Peyer's patch (tissue), 4 donors: ENCODE measurements around the gene PODXL2. TPM values are rescaled to one million over a fixed set of nuclear protein-coding genes. Genes with fewer than 3 reads are reported as not detected.
"Not testable (repeated sequence)": the region's sequence is repeated elsewhere in the genome, so short reads cannot be mapped to it uniquely, and the experiment has no call there.

Experiments used
- DNase-seq, 3 donors: peaks; one replicate each; pipeline ENCODE4 v3.0.0-alpha.2; 2017 to 2019
- H3K27ac ChIP-seq, 4 donors: fragments of 200-600 bp; sonication (generic); one replicate each; pipeline ENCODE4 v1.5.1; 2016 to 2019
- H3K27me3 ChIP-seq, 2 donors: fragments of 200-600 bp; sonication (generic); one replicate each; pipeline ENCODE4 v1.5.1; 2019
- H3K36me3 ChIP-seq, 3 donors: fragments of 200-600 bp; sonication (generic); one replicate each; pipeline ENCODE4 v1.5.1; 2016 to 2019
- H3K4me1 ChIP-seq, 4 donors: fragments of 200-600 bp; sonication (generic); one replicate each; pipeline ENCODE4 v1.5.1; 2016 to 2019
- H3K4me3 ChIP-seq, 4 donors: fragments of 200-600 bp; sonication (generic); 1 replicate in 3 of 4; 2 replicates in 1 of 4; pipeline ENCODE4 v1.5.1; 2016 to 2019; ENCODE audit warnings: mild to moderate bottlenecking in 1 of 4
- H3K9me3 ChIP-seq, 4 donors: fragments of 200-600 bp; sonication (generic); one replicate each; pipeline ENCODE4 v1.5.1; 2016 to 2019; ENCODE audit warnings: mild to moderate bottlenecking in 1 of 4
- POLR2A ChIP-seq, 2 donors: fragments of 450-650 bp; IDR thresholded peaks; one replicate each; pipeline ENCODE4 v1.5.1; 2017; ENCODE audit warnings: antibody characterized with exemption in 2 of 2, mild to moderate bottlenecking in 2 of 2, moderate library complexity in 2 of 2
- total RNA-seq, 4 donors: library from RNA; depleted of rRNA; stranded (reverse); fragments of >200 nt; gene quantifications; one replicate each; pipeline ENCODE4 v1.1.0, GENCODE V29; 2016
- TF ChIP-seq, protein P1 (sequence below), 6 experiments: fragments of 450-650 bp in 4 of 6; fragments of 200-600 bp in 2 of 6; sonication (generic) in 1 of 6; IDR thresholded peaks; one replicate each; pipeline ENCODE4 v1.5.1; 2017 to 2019; ENCODE audit warnings: antibody characterized with exemption in 6 of 6, mild to moderate bottlenecking in 3 of 6, moderate library complexity in 1 of 6

PODXL2 gene
- total RNA-seq, 4 donors from 2014 or later: 7.4 to 15.6 (median 9.9) TPM

DNA sequence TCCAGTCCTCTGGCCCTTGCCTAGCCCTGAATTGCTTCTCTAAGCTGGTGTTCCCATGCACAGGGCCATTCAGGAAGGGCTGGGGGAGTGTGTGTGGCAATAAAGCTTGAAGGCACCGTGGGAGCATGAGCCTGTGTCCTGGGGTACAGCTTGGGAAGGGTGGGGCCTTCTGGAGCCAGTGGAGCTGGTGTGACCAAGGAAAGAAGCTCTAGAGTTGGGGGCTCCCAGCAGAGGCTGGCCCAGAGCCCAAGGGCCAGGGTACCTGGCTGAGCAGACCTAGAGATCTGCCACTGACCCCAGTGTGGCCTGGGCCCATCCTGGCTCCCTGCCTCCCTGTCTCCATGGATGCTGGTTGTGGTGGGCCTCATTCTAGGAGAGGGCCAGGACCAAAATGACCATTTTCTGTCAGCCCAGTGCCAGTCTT lies 51.8 kb downstream of the PODXL2 start:
- H3K27me3 ChIP-seq: no peaks in the 10 kb centered on the region
- H3K9me3 ChIP-seq: no peaks in the 10 kb centered on the region
- H3K36me3 ChIP-seq: peaks cover 0 to 16% (median 0%) of the 10 kb centered on the region in 3 donors
- peak in 1 of 3 donors; percentile 31 for DNase-seq
- no peak overlapping the region for H3K4me3 ChIP-seq
- no peak for TF ChIP-seq POLR2A (IDR thresholded peaks at IDR 0.05)
- TF ChIP-seq, protein P1, sequence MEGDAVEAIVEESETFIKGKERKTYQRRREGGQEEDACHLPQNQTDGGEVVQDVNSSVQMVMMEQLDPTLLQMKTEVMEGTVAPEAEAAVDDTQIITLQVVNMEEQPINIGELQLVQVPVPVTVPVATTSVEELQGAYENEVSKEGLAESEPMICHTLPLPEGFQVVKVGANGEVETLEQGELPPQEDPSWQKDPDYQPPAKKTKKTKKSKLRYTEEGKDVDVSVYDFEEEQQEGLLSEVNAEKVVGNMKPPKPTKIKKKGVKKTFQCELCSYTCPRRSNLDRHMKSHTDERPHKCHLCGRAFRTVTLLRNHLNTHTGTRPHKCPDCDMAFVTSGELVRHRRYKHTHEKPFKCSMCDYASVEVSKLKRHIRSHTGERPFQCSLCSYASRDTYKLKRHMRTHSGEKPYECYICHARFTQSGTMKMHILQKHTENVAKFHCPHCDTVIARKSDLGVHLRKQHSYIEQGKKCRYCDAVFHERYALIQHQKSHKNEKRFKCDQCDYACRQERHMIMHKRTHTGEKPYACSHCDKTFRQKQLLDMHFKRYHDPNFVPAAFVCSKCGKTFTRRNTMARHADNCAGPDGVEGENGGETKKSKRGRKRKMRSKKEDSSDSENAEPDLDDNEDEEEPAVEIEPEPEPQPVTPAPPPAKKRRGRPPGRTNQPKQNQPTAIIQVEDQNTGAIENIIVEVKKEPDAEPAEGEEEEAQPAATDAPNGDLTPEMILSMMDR (IDR thresholded peaks at IDR 0.05): no peak
- no peaks in the 10 kb centered on the region for H3K4me1 ChIP-seq
- H3K27ac ChIP-seq: no peak overlapping the region

GRCh38 chr3:127682175-127682554 lies 53.2 kb downstream of the PODXL2 start:
- H3K9me3 ChIP-seq, H3K27ac ChIP-seq, H3K4me1 ChIP-seq, H3K4me3 ChIP-seq, H3K36me3 ChIP-seq, H3K27me3 ChIP-seq: not testable (repeated sequence)
- peak in 1 of 3 donors; percentile 22 for DNase-seq

- TF ChIP-seq, protein P1 (IDR thresholded peaks at IDR 0.05): no peak
- TF ChIP-seq POLR2A (IDR thresholded peaks at IDR 0.05): no peak
- DNase-seq: peak in 2 of 3 donors; percentile 40 to 43
Measured at GRCh38 chr3:127682561-127682960, 53.6 kb downstream of the PODXL2 start.

GRCh38 chr3:127684871-127685707 lies 56.1 kb downstream of the PODXL2 start:
- peak in 2 of 3 donors; percentile 43 to 48 for DNase-seq

More at GRCh38 chr3:127682561-127682960, 53.6 kb downstream of the PODXL2 start:
- no peaks in the 10 kb centered on the region for H3K4me1 ChIP-seq
- H3K36me3 ChIP-seq: peaks cover 0 to 4% (median 0%) of the 10 kb centered on the region in 3 donors
- H3K9me3 ChIP-seq: no peaks in the 10 kb centered on the region
- H3K27me3 ChIP-seq: no peaks in the 10 kb centered on the region
- no peak overlapping the region for H3K27ac ChIP-seq
- H3K4me3 ChIP-seq: no peak overlapping the region

GRCh38 chr3:127685708-127686511 lies 56.9 kb downstream of the PODXL2 start:
- no peak for DNase-seq
- Histone ChIP-seq H3K27ac (no peak overlapping the region), H3K4me1 (peaks cover 0 to 7% (median 0%) of the 10 kb centered on the region in 4 donors), H3K4me3 (no peak overlapping the region), H3K9me3 (no peaks in the 10 kb centered on the region), H3K27me3 (no peaks in the 10 kb centered on the region), H3K36me3 (peaks cover 0 to 4% (median 0%) of the 10 kb centered on the region in 3 donors)
- no peak for TF ChIP-seq POLR2A (IDR thresholded peaks at IDR 0.05)
- TF ChIP-seq, protein P1 (IDR thresholded peaks at IDR 0.05): no peak

More at GRCh38 chr3:127684871-127685707, 56.1 kb downstream of the PODXL2 start:
- H3K27me3 ChIP-seq: no peaks in the 10 kb centered on the region
- no peaks in the 10 kb centered on the region for H3K9me3 ChIP-seq
- TF ChIP-seq, protein P1 (IDR thresholded peaks at IDR 0.05): no peak
- TF ChIP-seq POLR2A (IDR thresholded peaks at IDR 0.05): no peak
- no peak overlapping the region for H3K4me3 ChIP-seq
- H3K4me1 ChIP-seq: no peaks in the 10 kb centered on the region
- no peak overlapping the region for H3K27ac ChIP-seq
- H3K36me3 ChIP-seq: no peaks in the 10 kb centered on the region

- no peak for DNase-seq
- Histone ChIP-seq H3K4me1 (peaks cover 0 to 7% (median 0%) of the 10 kb centered on the region in 4 donors), H3K27me3 (no peaks in the 10 kb centered on the region), H3K27ac (no peak overlapping the region), H3K9me3 (no peaks in the 10 kb centered on the region), H3K36me3 (peaks cover 0 to 7% (median 0%) of the 10 kb centered on the region in 3 donors), H3K4me3 (no peak overlapping the region)
- TF ChIP-seq POLR2A (IDR thresholded peaks at IDR 0.05): no peak
- TF ChIP-seq, protein P1 (IDR thresholded peaks at IDR 0.05): no peak
Measured at GRCh38 chr3:127686512-127686894, 57.5 kb downstream of the PODXL2 start.
